Lower lobe of right lung (tissue), 2 donors: ENCODE measurements around the gene NR3C1. TPM values are rescaled to one million over a fixed set of nuclear protein-coding genes. Genes with fewer than 3 reads are reported as not detected.

ENCODE experiments used
- ATAC-seq, 2 donors: fragments of 200-7000 bp; cut with Tn5 transposase; one replicate each; pipeline ENCODE4 v1.9.1; 2020 to 2022; ENCODE audit warnings: mild to moderate bottlenecking in 2 of 2, moderate library complexity in 2 of 2
- DNase-seq: peaks from one replicate; pipeline ENCODE4 v3.0.0-alpha.2; 2020
- H3K27ac ChIP-seq: fragments of 200-600 bp; one replicate; pipeline ENCODE4 v1.8.0; 2022
- H3K27me3 ChIP-seq: fragments of 200-600 bp; one replicate; pipeline ENCODE4 v1.8.0; 2022; ENCODE audit warnings: low read depth
- H3K36me3 ChIP-seq: fragments of 200-600 bp; one replicate; pipeline ENCODE4 v1.8.0; 2022; ENCODE audit warnings: mild to moderate bottlenecking
- H3K4me1 ChIP-seq: fragments of 200-600 bp; one replicate; pipeline ENCODE4 v1.8.0; 2022
- H3K4me3 ChIP-seq: fragments of 200-600 bp; one replicate; pipeline ENCODE4 v1.8.0; 2022; ENCODE audit warnings: mild to moderate bottlenecking
- H3K9me3 ChIP-seq: fragments of 200-600 bp; one replicate; pipeline ENCODE4 v1.8.0; 2022
- CTCF ChIP-seq: fragments of 200-600 bp; IDR thresholded peaks from one replicate; pipeline ENCODE4 v1.8.0; 2022; ENCODE audit warnings: antibody characterized with exemption, mild to moderate bottlenecking
- intact Hi-C: fragments of 100-400 bp; cut with DNase I; formaldehyde crosslinking; loops from one replicate; pipeline ENCODE4 v1.11.0; 2022
- total RNA-seq: library from RNA; stranded (reverse); fragmentation: NEBNext Ultra II Directional; extraction: Animal tissue kit (Norgen Biotek cat#: 25700); gene quantifications from one replicate; pipeline ENCODE4 v1.2.1, GENCODE V29; 2021
- donor health status: DM: no; HTN: yes; CAD: no; lungs with severe emphysema.

The NR3C1 gene
- total RNA-seq, 1 donor from 2014 or later, result 110 TPM

- no peak for DNase-seq
- Histone ChIP-seq H3K36me3 (no peaks in the 10 kb centered on the region), H3K27me3 (no peaks in the 10 kb centered on the region), H3K9me3 (peaks cover 7% of the 10 kb centered on the region), H3K4me1 (no peaks in the 10 kb centered on the region), H3K4me3 (no peak overlapping the region), H3K27ac (no peak overlapping the region)
- no peak for TF ChIP-seq CTCF
- intact Hi-C loops, result no loop called here
- peak; percentile 56 to 62 for ATAC-seq
Measured at GRCh38 chr5:143262393-143263174, 140.9 kb downstream of the NR3C1 start.

- ATAC-seq (peak in 1 of 2 donors; percentile 32), DNase-seq (no peak)
- Histone ChIP-seq H3K27ac (no peak overlapping the region), H3K27me3 (no peaks in the 10 kb centered on the region), H3K9me3 (peaks cover 4% of the 10 kb centered on the region), H3K36me3 (no peaks in the 10 kb centered on the region), H3K4me3 (no peak overlapping the region), H3K4me1 (no peaks in the 10 kb centered on the region)
- intact Hi-C loops, result no loop called here
- TF ChIP-seq CTCF, result no peak
Measured at GRCh38 chr5:143261748-143262392, 141.6 kb downstream of the NR3C1 start.

GRCh38 chr5:143259254-143259605 lies 144.3 kb downstream of the NR3C1 start:
- H3K4me3 ChIP-seq, result no peak overlapping the region
- no peak overlapping the region for H3K27ac ChIP-seq
- TF ChIP-seq CTCF, result no peak
- H3K4me1 ChIP-seq, result no peaks in the 10 kb centered on the region
- no peaks in the 10 kb centered on the region for H3K36me3 ChIP-seq
- H3K9me3 ChIP-seq, result no peaks in the 10 kb centered on the region
- intact Hi-C loops, result no loop called here
- ATAC-seq (no peak), DNase-seq (no peak)
- H3K27me3 ChIP-seq, result no peaks in the 10 kb centered on the region

- Histone ChIP-seq H3K4me3 (no peak overlapping the region), H3K27ac (no peak overlapping the region), H3K4me1 (no peaks in the 10 kb centered on the region), H3K36me3 (no peaks in the 10 kb centered on the region), H3K27me3 (no peaks in the 10 kb centered on the region), H3K9me3 (no peaks in the 10 kb centered on the region)
- DNase-seq (no peak), ATAC-seq (no peak)
- intact Hi-C loops, result no loop called here
- no peak for TF ChIP-seq CTCF
Measured at GRCh38 chr5:143258559-143259253, 144.8 kb downstream of the NR3C1 start.

- H3K4me3 ChIP-seq, result no peak overlapping the region
- DNase-seq (no peak), ATAC-seq (no peak)
- intact Hi-C loops, result no loop called here
- no peak for TF ChIP-seq CTCF
- no peaks in the 10 kb centered on the region for H3K36me3 ChIP-seq
- no peaks in the 10 kb centered on the region for H3K27me3 ChIP-seq
- H3K9me3 ChIP-seq, result no peaks in the 10 kb centered on the region
- no peak overlapping the region for H3K27ac ChIP-seq
- no peaks in the 10 kb centered on the region for H3K4me1 ChIP-seq
Measured at GRCh38 chr5:143254819-143255218, 148.7 kb downstream of the NR3C1 start.
